ENCODE measurements around the gene DPP3. TPM values are rescaled to one million over a fixed set of nuclear protein-coding genes. Genes with fewer than 3 reads are reported as not detected.

The DPP3 gene
- total RNA-seq, 1 donor from 2014 or later, result 63.3 TPM

GRCh38 chr11:66467756-66468155 is 12.5 kb upstream of the DPP3 start:
- Mint-ChIP-seq H3K36me3 (ENCODE audit: low read depth) (peaks cover 2% of the 10 kb centered on the region), H3K4me3 (peak overlapping the region; percentile 84), H3K27ac (peak overlapping the region; percentile 68), H3K27me3 (no peaks in the 10 kb centered on the region), H3K9me3 (no peaks in the 10 kb centered on the region), H3K4me1 (peaks cover 38% of the 10 kb centered on the region)
- no peak for DNase-seq
- no peak for ATAC-seq (ENCODE audit: low read depth)
- intact Hi-C loops (cut with micrococcal nuclease), result loop anchor here (2.0 to 5.0 kb wide), 2 partner anchors 47 to 95 kb away; partner anchors contain the start of genes NPAS4 and SLC29A2
- CTCF ChIA-PET, result interaction anchor here (1.0 to 4.1 kb wide), 3 partner anchors 11 to 48 kb away, joined by 3 to 19 read pairs (median 4); partner anchors contain the start of genes DPP3 and MRPL11
- TF ChIP-seq CTCF (IDR thresholded peaks at IDR 0.05), result no peak
- POLR2A ChIA-PET, result interaction anchor here (3.7 to 4.1 kb wide), 2 partner anchors 12 to 29 kb away, joined by 40 to 63 read pairs; partner anchors contain the start of genes DPP3 and MRPL11

- TF ChIP-seq CTCF (IDR thresholded peaks at IDR 0.05), result no peak
- H3K4me3 Mint-ChIP-seq, result peak overlapping the region; percentile 32
- H3K9me3 Mint-ChIP-seq, result no peaks in the 10 kb centered on the region
- no peak for DNase-seq
- intact Hi-C loops (cut with micrococcal nuclease), result loop anchor here (5.0 kb wide), 1 partner anchor 96 kb away; the partner anchor contains the start of gene SLC29A2
- ChIA-PET CTCF (interaction anchor here (1.3 to 2.0 kb wide), 2 partner anchors 10 to 30 kb away, joined by 4 read pairs; partner anchors contain the start of gene MRPL11), POLR2A (interaction anchor here (0.6 to 4.1 kb wide), 3 partner anchors 8 to 30 kb away, joined by 3 to 40 read pairs (median 16); partner anchors contain the start of genes DPP3 and MRPL11)
- peaks cover 6% of the 10 kb centered on the region for H3K36me3 Mint-ChIP-seq (ENCODE audit: low read depth)
- no peak overlapping the region for H3K27ac Mint-ChIP-seq
- peaks cover 32% of the 10 kb centered on the region for H3K4me1 Mint-ChIP-seq
- no peak for ATAC-seq (ENCODE audit: low read depth)
- H3K27me3 Mint-ChIP-seq, result no peaks in the 10 kb centered on the region
These were observed 11.5 kb upstream of the DPP3 start for GRCh38 chr11:66468691-66469090.

GRCh38 chr11:66469441-66469840 is 10.8 kb upstream of the DPP3 start:
- H3K27me3 Mint-ChIP-seq, result no peaks in the 10 kb centered on the region
- peaks cover 32% of the 10 kb centered on the region for H3K4me1 Mint-ChIP-seq
- H3K36me3 Mint-ChIP-seq (ENCODE audit: low read depth), result peaks cover 10% of the 10 kb centered on the region
- DNase-seq, result no peak
- no peak overlapping the region for H3K4me3 Mint-ChIP-seq
- intact Hi-C loops (cut with micrococcal nuclease), result loop anchor here (5.0 kb wide), 1 partner anchor 97 kb away; the partner anchor contains the start of gene SLC29A2
- no peak for TF ChIP-seq CTCF (IDR thresholded peaks at IDR 0.05)
- no peaks in the 10 kb centered on the region for H3K9me3 Mint-ChIP-seq
- POLR2A ChIA-PET, result interaction anchor here (0.6 to 1.6 kb wide), 3 partner anchors 11 to 1527 kb away, joined by 7 to 16 read pairs (median 7); partner anchors contain the start of genes DPP3 and RBM4
- CTCF ChIA-PET, result interaction anchor here (0.9 to 2.0 kb wide), 3 partner anchors 10 to 30 kb away, joined by 3 to 4 read pairs (median 4); partner anchors contain the start of gene MRPL11
- ATAC-seq (ENCODE audit: low read depth), result no peak
- no peak overlapping the region for H3K27ac Mint-ChIP-seq

- CTCF ChIA-PET, result interaction anchor here (1.3 kb wide), 1 partner anchor 9 kb away, joined by 4 read pairs; no protein-coding TSS in a partner anchor
- H3K9me3 Mint-ChIP-seq, result no peaks in the 10 kb centered on the region
- no peak overlapping the region for H3K27ac Mint-ChIP-seq
- DNase-seq (no peak), ATAC-seq (ENCODE audit: low read depth) (no peak)
- no peak overlapping the region for H3K4me3 Mint-ChIP-seq
- peaks cover 28% of the 10 kb centered on the region for H3K4me1 Mint-ChIP-seq
- POLR2A ChIA-PET, result interaction anchor here (1.6 kb wide), 1 partner anchor 10 kb away, joined by 16 read pairs; the partner anchor contains the start of gene DPP3
- intact Hi-C loops (cut with micrococcal nuclease), result no loop called here
- no peak for TF ChIP-seq CTCF (IDR thresholded peaks at IDR 0.05)
- no peaks in the 10 kb centered on the region for H3K27me3 Mint-ChIP-seq
- peaks cover 10% of the 10 kb centered on the region for H3K36me3 Mint-ChIP-seq (ENCODE audit: low read depth)
These were observed 10.2 kb upstream of the DPP3 start for GRCh38 chr11:66470015-66470414.

GRCh38 chr11:66471142-66471541 is 9.1 kb upstream of the DPP3 start:
- peaks cover 10% of the 10 kb centered on the region for H3K36me3 Mint-ChIP-seq (ENCODE audit: low read depth)
- intact Hi-C loops (cut with micrococcal nuclease), result no loop called here
- no peak overlapping the region for H3K27ac Mint-ChIP-seq
- ChIA-PET POLR2A (interaction anchor here (0.6 kb wide), 1 partner anchor 75 kb away, joined by 3 read pairs; the partner anchor contains the start of gene ZDHHC24), CTCF (no interaction called here)
- no peaks in the 10 kb centered on the region for H3K27me3 Mint-ChIP-seq
- ATAC-seq (ENCODE audit: low read depth), result no peak
- H3K4me1 Mint-ChIP-seq, result peaks cover 16% of the 10 kb centered on the region
- H3K9me3 Mint-ChIP-seq, result no peaks in the 10 kb centered on the region
- DNase-seq, result no peak
- no peak for TF ChIP-seq CTCF (IDR thresholded peaks at IDR 0.05)
- H3K4me3 Mint-ChIP-seq, result no peak overlapping the region

Data from activated B cell treated with CpG ODN at 0.5 μM for 24 hours (primary cell).